Measurements from ENCODE around the gene KMT5B.

GRCh38 chr11:68226421-68226820, 13.3 kb upstream of the KMT5B start:
- no peak for TF ChIP-seq REST (tag by site-specific recombination; IDR thresholded peaks at IDR 0.05)
- no peak for TF ChIP-seq CTCF (tag by site-specific recombination; IDR thresholded peaks at IDR 0.05)
- TF ChIP-seq ZSCAN30 (tag by site-specific recombination; IDR thresholded peaks at IDR 0.05): no peak
- TF ChIP-seq ZNF132 (tag by site-specific recombination; IDR thresholded peaks at IDR 0.05; ENCODE audit: borderline replicate concordance): no peak
- no peak for TF ChIP-seq ZNF777 (tag by site-specific recombination; IDR thresholded peaks at IDR 0.05; ENCODE audit: borderline replicate concordance)
- no peak for TF ChIP-seq ZNF274 (IDR thresholded peaks at IDR 0.05; ENCODE audit: low read length)
- no peak for TF ChIP-seq ZNF274 (tag by site-specific recombination; IDR thresholded peaks at IDR 0.05; ENCODE audit: borderline replicate concordance)
- no peak for TF ChIP-seq ZNF585B (tag by site-specific recombination; IDR thresholded peaks at IDR 0.05)
- TF ChIP-seq ELK4 (IDR thresholded peaks at IDR 0.05; ENCODE audit: borderline replicate concordance, low read depth, low read length): no peak
- no peak for TF ChIP-seq HOXA7 (CRISPR knock-in tag; IDR thresholded peaks at IDR 0.05; ENCODE audit: borderline replicate concordance)

Data from HEK293 (cell line).